ENCODE data around the gene ATXN1. TPM values are rescaled to one million over a fixed set of nuclear protein-coding genes. Genes with fewer than 3 reads are reported as not detected.

ATXN1 gene
- total RNA-seq, 4 donors from 2014 or later: 24.9 to 48.0 (median 36.8) TPM

DNA sequence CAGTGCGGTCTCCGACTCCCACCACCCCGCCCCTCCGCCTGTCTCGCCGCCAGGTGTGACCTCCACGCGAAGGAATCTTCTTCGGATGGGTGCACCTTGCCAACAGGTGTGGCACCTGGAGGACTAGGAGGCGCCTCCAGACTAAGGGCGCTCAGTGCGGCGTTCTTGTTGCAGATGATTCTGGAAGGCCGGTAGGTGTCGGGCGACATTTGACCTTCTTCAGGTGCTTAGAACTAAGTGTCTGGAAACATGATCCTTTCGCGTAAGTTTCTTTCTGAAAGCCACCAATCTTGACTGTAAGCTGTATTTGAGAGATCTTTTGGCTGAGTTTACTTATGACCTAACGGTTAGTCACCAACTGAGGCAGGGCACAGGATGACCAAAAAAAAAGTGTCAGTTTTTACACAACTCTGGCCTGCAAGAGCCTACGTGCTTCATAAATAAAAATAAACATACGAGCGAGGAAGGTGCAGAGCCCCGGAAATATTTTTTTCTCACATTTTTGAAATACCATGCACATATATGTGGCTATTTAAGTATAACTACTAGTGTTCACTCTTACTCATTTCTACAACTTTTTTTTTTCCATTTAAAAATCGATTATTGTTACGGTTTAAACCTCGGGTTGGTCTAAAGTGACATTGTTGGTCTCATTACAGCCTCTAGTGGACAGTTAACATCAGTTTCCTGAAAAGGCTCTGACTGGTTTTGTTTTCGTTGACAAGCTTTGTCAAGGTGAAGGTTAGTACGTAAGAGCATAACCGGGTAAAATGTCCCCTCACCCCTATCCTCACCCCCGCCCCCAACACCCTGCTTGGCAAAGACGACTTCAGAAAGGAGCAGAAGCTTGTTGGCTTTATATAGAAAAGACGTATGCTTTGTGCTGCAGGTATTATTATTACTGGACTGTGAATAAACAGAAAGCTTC is 1.6 kb upstream of the ATXN1 start:
- Histone ChIP-seq H3K4me1 (peaks cover 0 to 29% (median 12%) of the 10 kb centered on the region in 4 donors), H3K4me3 (peak overlapping the region; percentile 67 to 96 (median 89)), H3K27ac (peak overlapping the region; percentile 95 to 99 (median 96)), H3K9me3 (no peaks in the 10 kb centered on the region), H3K36me3 (no peaks in the 10 kb centered on the region), H3K27me3 (no peaks in the 10 kb centered on the region)
- DNase-seq (ENCODE audit: low spot score in 2 of 2): no peak
- WGBS, 2 donors: 2 to 4% methylated on average over 32 of the region's 32 CpGs
- TF ChIP-seq POLR2A (IDR thresholded peaks at IDR 0.05) (no peak), EP300 (IDR thresholded peaks at IDR 0.05) (peak in 1 of 2 donors; percentile 29)
- TF ChIP-seq, protein P1, sequence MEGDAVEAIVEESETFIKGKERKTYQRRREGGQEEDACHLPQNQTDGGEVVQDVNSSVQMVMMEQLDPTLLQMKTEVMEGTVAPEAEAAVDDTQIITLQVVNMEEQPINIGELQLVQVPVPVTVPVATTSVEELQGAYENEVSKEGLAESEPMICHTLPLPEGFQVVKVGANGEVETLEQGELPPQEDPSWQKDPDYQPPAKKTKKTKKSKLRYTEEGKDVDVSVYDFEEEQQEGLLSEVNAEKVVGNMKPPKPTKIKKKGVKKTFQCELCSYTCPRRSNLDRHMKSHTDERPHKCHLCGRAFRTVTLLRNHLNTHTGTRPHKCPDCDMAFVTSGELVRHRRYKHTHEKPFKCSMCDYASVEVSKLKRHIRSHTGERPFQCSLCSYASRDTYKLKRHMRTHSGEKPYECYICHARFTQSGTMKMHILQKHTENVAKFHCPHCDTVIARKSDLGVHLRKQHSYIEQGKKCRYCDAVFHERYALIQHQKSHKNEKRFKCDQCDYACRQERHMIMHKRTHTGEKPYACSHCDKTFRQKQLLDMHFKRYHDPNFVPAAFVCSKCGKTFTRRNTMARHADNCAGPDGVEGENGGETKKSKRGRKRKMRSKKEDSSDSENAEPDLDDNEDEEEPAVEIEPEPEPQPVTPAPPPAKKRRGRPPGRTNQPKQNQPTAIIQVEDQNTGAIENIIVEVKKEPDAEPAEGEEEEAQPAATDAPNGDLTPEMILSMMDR (IDR thresholded peaks at IDR 0.05): peak; percentile 58 to 86 (median 79)

DNA sequence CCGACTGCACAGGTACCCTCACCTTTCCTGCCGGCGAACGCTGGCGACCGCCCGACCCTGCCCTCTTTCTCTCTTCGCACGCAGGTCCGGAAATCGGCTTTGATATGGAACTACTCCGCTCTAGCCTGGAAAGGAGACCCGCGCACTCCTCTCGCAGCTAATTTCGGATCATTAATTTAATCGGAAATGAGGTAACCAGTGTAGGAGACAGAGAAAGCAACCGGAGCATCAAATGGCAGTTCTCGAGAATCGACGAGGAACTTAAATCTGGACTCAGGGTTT is 949 bp upstream of the ATXN1 start:
- Histone ChIP-seq H3K4me1 (peaks cover 0 to 34% (median 12%) of the 10 kb centered on the region in 4 donors), H3K4me3 (peak overlapping the region; percentile 67 to 96 (median 89)), H3K9me3 (no peaks in the 10 kb centered on the region), H3K27me3 (no peaks in the 10 kb centered on the region), H3K36me3 (no peaks in the 10 kb centered on the region), H3K27ac (peak overlapping the region; percentile 95 to 99 (median 96))
- TF ChIP-seq POLR2A (IDR thresholded peaks at IDR 0.05): no peak
- TF ChIP-seq EP300 (IDR thresholded peaks at IDR 0.05): no peak
- TF ChIP-seq, protein P1 (IDR thresholded peaks at IDR 0.05): no peak
- WGBS, 2 donors: 1% methylated on average over 14 to 21 of the region's 21 CpGs
- no peak for DNase-seq (ENCODE audit: low spot score in 2 of 2)

DNA sequence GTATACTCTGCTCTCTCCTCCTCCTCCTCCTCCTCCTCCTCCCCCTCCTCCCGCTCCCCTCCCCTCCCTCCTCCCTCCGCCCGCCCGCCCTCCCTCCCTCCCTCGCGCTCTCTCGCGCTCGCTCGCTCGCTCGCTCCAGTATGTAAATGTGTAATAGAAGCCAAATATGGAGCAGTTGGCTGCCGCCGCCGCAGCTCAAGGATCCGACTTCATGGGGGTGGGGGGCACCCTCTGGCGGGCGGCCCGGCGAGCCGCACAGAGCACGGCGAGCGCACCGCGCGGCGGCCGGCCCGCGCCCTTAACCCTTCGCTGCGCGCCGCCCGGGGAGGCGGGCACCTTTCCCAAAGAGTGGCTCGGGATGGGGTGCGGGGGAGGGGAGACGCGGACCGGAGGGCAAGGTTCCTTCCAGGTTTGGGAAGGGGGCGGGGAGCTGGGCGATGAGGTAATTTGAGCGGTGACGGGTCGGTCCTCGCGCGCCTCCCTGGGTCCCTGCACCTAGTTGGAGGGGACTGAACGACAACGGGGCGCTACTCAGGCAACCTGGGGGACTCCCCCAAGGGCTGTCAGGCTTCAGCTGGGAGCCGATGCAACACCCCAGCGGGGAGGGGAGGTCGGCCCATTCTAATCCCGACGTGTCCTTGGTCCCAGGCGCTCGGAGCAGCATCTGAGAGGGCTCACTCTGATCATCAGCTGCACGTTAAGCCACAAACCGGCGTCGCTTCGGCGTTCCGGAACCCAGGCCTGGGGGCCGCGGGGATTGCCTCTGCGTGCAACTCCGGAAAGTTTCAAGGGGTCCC is 409 bp upstream of the ATXN1 start:
- H3K27me3 ChIP-seq: no peaks in the 10 kb centered on the region
- H3K4me3 ChIP-seq: peak overlapping the region; percentile 67 to 96 (median 89)
- 0 to 1% methylated on average over 16 to 55 of the region's 71 CpGs for WGBS, 2 donors
- peaks cover 0 to 38% (median 12%) of the 10 kb centered on the region in 4 donors for H3K4me1 ChIP-seq
- TF ChIP-seq EP300 (IDR thresholded peaks at IDR 0.05) (no peak), POLR2A (IDR thresholded peaks at IDR 0.05) (peak in 1 of 2 donors; percentile 25)
- TF ChIP-seq, protein P1 (IDR thresholded peaks at IDR 0.05): peak; percentile 31 to 55 (median 47)
- no peaks in the 10 kb centered on the region for H3K36me3 ChIP-seq
- DNase-seq (ENCODE audit: low spot score in 2 of 2): peak; percentile 61 to 74
- H3K9me3 ChIP-seq: no peaks in the 10 kb centered on the region
- H3K27ac ChIP-seq: peak overlapping the region; percentile 95 to 99 (median 96)

DNA sequence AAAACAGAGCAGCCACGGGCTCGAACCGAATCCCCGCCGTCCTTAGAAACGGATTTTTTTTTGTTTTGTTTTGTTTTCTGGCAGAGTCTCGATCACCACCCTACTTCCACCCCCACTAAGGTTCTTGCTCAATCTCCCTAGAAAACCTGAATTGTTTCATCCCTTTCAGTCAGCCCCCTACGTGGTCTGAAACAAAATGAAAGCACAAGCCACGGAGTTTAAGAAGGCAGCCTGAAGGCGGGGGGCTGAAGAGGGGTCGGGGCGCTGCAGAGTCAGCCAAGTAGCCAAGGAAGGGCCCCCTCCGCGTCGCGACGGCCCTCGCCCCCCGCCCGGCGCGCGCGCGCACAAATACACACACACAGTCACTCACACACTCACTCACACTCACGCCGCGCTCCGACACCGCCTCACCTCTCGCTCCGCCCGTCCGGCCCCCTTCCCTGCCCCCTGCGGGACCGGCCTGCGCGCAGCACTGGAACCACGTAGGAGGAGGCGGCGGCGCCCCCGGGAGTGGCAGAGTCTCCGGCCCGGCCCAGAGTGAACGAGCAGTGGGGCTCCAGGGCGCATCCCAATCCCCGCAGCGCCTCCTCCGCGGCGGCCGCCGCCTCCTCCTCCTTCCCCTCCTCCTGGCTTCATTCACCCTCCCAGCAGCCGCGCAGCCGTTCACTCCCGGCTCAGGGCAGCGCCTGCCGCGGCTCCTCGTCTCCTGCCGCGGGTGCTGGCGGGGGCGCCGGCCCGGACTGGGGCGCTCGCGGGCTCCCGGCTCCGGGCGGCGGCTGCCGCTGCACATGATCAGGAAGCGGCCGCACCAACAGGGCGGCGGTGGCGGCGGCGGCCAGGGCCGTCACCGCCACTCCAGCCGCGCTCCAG is 1.4 kb downstream of the ATXN1 start:
- peak overlapping the region; percentile 63 to 96 (median 89) for H3K4me3 ChIP-seq
- H3K27me3 ChIP-seq: no peaks in the 10 kb centered on the region
- no peaks in the 10 kb centered on the region for H3K9me3 ChIP-seq
- TF ChIP-seq POLR2A (IDR thresholded peaks at IDR 0.05): peak; percentile 75 to 79
- TF ChIP-seq, protein P1 (IDR thresholded peaks at IDR 0.05): peak in 1 of 5 experiments; percentile 52
- peak; percentile 52 to 94 for TF ChIP-seq EP300 (IDR thresholded peaks at IDR 0.05)
- H3K27ac ChIP-seq: peak overlapping the region; percentile 95 to 99 (median 96)
- WGBS, 2 donors: 0 to 1% methylated on average over 39 to 44 of the region's 87 CpGs
- H3K4me1 ChIP-seq: peaks cover 0 to 38% (median 13%) of the 10 kb centered on the region in 4 donors
- no peaks in the 10 kb centered on the region for H3K36me3 ChIP-seq
- peak; percentile 84 for DNase-seq (ENCODE audit: low spot score in 2 of 2)
